T-helper 9 cell (primary cell): ENCODE measurements around the gene PRDM5.
"Not testable (repeated sequence)": the region's sequence is repeated elsewhere in the genome, so short reads cannot be mapped to it uniquely, and the experiment has no call there.

Experiments
- DNase-seq: peaks from one replicate; pipeline ENCODE4 v3.0.0-alpha.2; 2020

Gene PRDM5

DNA sequence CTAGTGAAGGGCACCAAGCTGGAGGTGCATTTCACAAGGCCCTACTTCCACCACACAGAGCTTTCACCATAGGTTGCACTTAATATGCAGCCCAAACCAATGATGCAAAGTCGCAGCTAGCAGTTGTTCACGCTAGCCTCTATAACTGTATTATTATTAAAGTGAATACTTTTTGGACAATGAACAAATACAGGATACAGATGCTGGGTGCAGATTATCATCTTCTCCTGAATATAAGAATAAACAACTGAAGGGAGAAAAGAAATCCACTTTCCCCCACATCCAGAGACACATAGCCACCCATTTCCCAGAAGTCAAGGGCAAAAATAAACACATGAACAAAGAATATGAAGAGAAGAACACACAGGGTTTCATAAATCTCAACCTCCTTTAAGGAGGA, 107.2 kb downstream of the PRDM5 start:
- DNase-seq = no peak

DNA sequence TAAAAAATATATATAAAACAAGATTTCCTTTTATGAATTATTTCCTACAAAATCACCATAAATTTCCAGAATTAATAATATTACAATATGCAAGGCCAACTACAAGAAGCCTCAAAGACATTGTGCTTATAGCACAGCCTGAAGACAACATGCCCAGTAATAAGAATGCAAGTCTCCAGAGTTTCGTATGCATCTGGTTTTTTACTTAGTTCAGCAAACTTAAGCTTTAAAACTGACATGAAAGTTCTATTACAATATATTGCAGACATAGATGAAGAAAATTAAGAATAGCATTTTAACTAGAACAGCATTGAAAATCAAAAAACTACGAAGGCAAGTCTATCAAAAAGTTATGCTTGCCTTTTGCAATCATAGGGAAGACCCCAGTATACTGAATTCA, 107.6 kb downstream of the PRDM5 start:
- DNase-seq = no peak

DNA sequence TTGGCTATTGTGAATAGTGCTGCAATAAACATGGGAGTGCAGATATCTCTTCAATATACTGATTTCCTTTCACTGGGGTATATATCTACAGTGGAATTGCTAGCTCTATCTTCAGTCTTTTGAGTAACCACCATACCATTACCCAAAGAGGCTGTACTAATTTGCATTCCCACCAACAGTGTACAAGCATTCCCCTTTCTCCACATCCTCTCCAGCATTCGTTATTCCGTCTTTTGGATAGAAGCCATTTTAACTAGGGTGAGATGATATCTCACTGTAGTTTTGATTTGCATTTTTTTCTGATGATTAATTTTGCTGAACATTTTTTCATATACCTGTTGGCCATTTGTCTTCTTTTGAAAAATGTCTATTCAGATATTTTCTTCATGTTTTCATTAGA, 110.3 kb downstream of the PRDM5 start:
- DNase-seq = no peak

DNA sequence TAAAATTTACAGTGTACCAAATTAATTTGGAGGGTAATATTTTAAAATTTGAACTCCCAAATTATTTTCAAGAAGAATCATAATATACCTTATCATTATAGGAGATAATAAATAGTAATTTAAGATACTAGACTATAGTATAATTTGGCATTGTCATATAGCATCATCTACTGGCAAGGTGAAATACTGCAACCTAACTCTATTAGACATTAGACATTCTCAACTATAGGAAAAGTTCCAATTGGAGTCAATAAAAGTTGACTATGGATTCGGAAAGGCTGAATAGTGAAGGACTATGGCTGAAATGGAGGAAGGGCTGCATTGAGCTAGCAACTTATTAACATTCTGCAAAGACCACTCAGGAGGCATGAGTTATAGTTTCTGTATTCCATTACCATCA, 113.0 kb downstream of the PRDM5 start:
- no peak for DNase-seq

DNA sequence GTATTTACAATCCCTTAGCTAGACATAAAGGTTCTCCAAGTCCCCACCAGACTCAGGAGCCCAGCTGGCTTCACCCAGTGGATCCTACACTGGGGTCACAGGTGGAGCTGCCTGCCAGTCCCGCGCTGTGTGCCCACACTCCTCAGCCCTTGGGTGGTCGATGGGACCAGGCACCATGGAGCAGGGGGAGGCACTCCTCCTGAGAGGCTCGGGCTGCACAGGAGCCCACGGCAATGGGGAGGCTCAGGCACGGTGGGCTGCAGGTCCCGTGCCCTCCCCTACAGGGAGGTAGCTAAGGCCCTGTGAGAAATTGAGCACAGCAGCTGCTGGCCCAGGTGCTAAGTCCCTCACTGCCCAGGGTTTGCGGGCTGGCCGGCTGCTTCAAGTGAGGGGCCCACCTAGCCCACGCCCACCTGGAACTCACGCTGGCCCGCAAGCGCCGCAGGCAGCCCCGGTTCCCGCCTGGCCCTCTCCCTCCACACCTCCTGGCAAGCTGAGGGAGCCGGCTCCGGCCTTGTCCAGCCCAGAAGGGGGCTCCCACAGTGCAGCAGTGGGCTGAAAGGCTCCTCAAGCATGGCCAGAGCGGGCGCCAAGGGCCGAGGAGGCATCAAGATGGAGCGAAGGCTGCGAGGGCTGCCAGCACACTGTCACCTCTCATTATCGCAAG, 113.9 kb downstream of the PRDM5 start:
- DNase-seq = no peak

DNA sequence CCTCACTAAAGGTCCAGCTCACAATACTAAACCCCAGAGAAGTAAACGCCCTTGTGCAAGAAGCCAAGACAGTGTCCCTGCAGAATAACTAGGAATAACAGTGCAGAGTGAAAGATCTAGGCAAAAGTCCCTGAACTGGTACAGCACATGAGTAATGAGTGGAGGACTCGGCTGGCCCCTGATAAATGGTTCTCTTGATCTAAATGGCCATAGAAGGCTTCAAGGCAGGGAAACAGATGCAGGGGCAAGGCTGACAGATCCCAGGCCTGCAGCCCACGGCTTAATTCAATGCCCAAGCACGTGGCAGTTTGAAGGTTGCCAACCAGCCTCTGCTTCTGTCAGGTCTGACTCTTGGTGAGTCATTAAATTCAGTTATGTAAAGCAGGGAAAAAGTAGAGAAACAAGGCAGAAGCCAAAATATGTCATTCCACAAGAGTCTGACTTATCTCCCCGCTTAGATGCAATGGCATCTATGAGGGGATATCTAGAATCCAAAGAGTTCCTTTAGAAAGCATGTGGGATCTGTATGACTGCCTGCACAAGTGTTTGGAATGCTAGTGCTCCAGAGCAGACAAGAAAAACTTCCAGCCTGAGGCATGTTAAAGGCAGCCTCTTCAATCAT, 121.3 kb downstream of the PRDM5 start:
- no peak for DNase-seq

DNA sequence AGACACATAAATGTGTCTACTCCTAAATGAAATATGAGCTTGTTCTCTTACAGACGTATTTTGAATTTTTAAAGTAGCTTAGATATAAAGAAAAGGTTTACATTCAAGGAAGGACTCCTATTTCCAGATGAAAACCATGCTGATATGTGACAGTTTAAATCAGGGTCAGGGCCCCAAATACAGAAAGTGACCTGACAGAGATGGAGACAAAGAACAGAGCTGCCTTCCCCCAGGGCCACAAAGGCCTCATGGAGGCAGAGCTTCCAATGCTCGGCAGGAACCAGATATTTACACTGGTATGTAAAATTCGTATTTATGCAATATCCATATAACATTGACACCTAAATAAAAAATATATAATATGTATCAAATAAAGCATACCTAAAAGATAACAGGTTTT, 124.0 kb downstream of the PRDM5 start:
- DNase-seq = no peak

DNA sequence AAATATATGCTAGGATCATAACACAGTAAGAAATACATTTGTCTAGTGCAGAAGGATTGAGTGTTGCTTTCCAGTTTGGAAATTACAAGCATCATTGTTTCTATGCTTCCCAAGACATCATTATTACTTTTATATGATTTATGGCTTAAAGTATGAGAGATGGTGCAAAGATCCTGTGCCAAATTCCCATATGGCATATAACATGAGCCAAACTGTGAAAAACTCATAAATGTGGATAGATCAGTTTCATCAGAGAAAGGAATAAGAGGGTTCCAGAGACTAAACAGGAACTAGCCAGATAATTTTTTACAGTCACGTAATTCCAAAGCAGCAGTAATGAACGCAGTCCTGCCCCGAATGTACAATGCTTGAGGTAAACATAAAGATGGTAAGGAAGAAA, 126.3 kb downstream of the PRDM5 start:
- DNase-seq = no peak

DNA sequence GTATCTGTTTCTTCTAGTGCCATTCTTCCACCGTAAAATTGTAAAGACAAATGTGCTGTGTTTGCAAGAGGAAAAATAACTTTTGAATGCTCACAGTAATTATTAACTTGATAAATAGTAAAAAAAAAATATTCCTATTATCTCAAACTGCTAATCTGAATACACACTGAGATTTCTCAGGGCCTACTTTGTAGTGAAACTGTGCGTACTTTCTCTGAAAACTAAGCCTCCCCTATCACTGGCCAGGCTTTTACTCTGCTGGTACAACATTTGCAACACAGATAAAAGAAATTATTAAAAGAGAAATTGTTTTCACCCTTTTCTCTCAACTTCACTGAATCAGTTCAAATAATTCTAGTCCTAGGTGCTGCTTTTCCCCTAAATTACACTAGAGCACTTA, 137.3 kb downstream of the PRDM5 start:
- no peak for DNase-seq

DNA sequence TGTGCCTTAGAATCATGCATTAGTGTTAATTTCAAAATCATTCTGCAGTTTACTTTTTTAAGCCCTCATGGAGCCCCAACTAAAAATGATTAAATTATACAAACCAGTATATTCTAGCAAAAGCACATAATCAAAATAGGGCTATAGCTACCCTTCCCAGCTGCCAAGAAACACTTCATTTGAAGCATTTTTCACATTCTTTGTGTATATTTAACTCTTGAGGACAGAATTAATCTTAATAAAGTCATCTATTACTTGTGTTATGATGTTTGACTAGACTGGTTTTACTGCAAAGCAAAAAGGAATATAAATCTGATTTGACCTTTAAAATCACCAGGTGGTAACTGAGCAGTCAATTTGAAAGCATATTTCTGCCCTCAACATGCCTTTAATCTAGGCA, 145.1 kb downstream of the PRDM5 start:
- no peak for DNase-seq

DNA sequence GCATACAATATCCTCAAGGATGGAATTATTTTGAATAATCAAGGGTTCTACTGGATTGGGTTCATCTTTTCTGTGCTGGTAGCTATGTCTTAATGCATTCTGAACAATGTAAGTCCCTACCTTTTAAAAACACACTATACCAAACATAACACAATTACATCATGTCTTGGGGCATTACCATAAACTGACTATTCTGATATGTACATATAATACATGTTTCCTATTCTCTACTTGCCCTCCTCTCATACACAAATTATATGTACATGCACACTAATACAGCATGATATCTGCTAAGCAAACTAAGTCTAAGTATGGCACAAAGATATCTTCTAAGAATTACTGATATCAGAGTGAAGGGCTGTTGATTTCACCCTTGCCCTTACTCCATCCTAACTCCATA, 147.1 kb downstream of the PRDM5 start:
- DNase-seq = no peak

DNA sequence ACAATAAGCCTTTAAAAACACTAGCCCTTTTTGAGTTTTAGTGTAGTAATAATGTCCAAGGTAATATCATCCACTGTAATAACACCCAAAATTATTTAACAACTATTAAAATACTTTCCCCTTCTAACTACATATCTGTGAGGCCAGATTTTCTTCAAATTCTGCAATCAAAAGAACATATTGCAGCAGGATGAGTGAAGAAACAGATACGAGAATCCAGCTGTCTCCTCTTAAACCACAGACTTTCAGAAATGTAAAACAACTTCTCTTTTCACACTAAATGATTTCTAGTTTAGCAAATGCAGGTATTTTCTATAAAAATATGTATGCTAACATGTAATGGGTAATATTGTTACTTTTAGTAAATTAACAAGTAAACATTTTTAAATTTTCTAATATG, 148.9 kb downstream of the PRDM5 start:
- no peak for DNase-seq

DNA sequence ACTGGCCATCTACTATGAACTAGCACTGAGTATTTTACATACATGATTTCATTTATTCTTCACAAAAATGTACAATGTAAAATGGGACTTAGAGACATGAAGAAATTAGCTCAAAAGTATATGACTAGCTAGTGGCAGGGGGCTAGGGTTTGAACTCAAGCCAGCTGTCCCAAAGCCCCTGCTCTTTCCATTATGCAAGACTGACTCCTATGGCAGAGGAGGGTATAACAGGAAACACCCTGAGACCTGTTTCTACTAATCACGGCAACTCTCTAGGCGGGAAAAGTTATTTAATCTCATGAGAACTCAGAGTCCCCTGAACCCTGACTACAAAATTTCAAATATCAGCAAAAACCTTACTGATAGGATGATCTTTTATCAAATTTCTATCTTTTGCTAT, 150.6 kb downstream of the PRDM5 start:
- DNase-seq = no peak

DNA sequence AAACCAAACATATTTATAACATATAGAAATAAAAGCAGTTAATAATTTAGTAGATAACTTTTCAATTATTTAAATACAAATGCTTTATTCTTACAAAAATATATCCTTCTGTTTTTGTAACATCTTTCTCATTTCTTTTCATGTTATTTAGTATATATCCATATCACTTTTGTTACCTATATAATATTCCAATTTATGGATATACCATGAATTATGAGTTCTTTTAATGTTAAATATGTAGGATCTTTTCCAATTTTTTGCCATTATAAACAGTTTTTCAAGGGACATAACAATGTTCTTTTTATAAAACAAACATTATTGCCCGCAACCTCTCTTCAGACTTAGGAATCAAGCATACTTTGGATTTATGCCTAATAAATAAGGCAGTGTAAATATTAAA, 151.6 kb downstream of the PRDM5 start:
- DNase-seq = no peak

DNA sequence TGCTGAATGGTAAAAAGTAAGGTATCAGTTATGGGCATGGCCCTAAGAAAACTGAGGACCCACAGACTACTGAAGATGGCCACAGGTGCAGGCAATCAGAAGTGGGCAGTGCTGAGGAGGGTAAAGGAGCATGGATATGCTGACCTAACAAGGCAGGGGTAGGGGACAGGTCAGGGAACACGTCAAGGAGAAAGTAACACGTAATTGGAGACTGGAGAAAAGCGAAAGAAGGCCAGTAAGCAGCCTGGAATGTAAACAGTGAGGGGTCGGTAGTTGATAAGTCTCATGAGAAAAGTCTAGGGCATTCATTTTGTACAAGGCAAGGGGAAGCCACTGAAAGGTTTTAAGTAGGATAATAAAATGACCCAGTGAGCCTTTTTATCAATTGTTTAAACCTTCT, 153.3 kb downstream of the PRDM5 start:
- no peak for DNase-seq

DNA sequence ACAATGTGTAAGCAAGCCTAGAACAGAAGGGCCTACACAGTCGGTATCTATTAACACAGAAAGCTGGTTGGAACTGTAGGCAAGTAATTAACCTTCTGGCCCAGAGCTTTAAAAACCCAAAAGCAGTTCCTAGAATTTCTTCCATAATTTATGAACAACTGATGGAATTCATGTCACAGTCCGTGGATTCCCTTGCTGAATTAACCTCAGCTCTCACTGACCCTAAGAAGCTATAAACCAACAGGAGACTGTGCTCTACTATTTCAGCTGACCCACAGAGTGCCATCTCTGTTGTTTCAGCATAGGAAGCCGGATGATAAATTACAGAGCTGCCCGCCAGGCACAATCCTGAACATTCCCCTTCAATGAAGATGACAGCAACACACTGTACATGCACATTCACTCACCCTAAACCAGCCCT, 157.3 kb downstream of the PRDM5 start:
- no peak for DNase-seq

DNA sequence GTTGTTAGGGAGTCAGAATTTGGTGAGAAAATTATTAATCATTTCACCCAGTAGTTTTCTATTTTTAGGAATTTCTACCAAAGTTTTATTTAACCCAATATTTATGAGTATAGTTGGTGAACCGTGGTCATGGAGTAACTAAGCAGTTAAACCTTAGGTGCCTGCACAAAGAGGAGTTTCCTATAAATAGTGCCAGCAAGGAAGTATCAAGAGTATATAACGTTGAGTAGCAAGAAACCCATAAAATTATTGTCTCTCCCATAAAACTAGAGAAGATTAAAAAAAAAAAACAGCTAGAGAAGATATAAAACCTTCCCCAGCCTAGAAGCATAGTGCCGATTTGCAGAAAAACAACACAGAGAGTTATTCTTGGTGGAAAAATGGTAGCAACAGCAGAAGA, 158.9 kb downstream of the PRDM5 start:
- no peak for DNase-seq

DNA sequence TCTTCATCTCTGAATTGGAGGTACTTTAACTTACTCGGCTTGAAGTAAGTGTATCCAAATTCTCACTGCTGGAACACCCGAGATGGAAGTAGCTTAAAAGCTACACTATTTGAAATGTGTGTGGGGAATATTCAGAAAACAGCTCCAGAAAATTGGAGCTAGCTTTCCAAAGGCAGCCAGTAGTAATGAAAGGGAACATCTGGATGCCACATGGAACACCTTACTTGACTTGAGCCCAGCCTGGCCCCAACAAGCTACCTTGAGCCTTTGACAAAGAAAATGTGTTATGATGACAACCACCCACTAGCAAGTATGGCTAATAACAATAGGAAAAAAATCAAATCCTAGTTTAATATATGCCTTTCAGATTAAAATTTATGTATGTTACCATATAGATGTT, 161.5 kb downstream of the PRDM5 start:
- no peak for DNase-seq

DNA sequence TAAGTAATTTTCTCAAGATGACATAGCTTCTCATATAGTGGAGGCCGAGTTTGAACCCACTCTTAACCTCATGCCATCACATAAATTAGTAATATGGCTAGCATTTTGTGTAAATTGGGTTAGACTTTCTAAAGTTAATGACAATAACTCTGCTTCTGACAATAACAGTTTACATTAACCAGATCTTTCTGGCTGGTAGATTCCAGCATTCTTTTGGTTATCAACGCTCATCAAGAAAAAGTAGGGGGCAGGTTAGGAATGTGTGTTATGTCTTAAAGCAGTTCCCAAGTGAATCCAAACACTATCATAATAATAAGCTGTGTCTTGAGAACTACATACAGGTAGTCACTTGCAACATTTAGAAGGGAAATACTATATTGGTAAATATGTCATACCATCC, 162.5 kb downstream of the PRDM5 start:
- no peak for DNase-seq

DNA sequence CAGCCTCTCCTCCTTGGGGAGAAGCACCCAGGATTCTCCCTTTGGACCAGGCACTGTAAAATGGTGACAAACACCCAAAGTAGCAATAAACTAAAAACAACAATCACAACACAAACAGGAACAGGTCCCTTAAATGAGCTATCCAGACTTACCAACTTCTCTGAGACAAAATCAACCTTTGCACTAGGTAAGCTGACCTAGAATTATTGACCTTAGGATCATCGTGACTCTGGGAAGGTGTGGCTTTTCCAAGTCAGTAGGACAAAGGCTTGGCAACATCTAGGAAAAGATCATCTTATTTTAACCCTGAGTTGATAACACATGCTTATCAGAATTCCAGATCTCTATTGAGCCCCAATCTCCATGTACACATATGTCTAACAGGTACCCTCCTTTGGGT, 166.7 kb downstream of the PRDM5 start:
- DNase-seq = no peak

DNA sequence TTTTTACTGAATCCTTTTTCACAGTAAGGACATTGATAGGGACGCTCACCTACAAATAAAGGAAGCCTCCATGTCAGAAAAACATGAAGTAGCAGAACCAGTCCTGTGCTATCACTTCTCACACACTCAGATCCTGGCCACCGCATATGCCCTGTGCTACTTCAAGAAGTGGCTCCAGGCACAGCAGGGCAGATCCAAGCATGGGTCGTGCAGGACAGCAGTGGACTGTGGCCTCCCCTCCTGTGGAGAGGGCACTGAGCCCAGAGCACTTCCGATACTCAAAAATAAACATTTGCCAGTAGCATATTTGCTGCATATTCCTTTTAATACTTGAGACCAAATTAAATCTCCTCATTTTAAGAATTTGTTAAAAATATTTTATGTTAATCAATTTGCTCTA, 167.9 kb downstream of the PRDM5 start:
- DNase-seq = no peak

DNA sequence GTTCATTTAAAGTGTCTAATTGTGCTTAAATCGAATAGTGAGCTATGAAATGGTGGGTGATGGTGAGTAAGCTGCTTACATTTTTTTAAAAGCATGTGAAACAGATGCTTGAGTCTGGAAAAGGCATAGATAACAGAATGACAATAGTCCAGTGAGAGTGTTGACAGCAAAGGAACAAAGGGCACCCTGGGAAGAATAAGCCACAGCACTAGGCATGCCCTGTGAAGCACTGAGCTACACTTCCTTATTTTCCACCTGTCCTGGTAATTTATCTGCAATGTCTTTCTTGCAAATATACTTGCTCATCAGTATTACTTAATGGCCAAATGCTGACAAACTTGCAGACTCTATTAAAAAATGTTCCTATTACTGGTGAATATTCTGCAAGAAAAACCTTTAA, 168.7 kb downstream of the PRDM5 start:
- no peak for DNase-seq

DNA sequence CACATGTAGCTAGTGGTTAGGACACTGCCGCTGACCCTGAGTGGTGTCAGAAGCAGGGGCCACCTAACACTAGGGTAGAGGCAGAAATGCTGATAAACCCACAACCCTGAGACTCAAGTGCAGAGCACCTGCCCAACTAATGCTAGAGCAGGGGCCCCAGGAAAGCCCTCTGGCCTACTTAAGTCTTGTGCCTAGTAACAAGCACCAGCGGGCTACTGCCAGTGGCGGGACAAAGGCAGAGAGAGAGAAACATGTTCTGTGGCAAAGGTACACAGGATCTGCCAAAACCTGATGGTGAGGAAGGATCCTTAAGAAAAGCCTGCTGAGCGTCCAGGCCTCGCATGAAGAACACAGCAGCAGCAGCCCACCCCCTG, 172.4 kb downstream of the PRDM5 start:
- no peak for DNase-seq

DNA sequence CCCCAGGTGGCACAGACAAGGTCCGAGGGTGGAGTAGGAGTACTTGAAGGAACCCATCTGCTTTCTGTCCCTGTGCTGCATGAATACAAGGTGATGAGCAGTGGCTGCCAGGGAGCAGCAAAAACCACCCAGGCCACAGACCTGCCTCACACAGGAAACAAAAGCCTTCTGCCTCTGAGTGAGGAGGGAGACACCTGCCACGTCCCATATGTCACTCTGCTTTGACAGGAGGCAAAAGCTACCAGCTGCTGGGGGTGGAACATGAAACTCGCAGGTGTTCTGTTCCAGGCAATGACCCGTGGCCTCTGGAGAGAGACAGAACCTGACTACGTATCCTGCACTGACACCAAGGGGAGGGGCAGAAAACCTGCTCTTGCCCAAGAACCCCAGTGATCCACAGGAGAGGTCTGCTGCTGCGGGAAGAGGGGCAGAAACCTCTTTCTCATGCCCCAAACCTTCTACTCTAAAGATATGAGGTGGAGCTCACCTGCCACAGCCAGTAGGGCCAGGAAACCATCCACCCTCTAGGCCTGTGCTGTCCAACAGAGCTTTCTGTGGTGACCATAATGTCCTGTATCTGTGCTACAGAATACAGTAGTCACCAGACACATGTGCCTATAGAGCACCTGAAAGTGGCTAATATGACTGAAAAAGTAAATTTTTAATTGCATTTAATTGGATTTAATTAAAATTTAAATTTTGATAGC, 172.9 kb downstream of the PRDM5 start:
- no peak for DNase-seq

DNA sequence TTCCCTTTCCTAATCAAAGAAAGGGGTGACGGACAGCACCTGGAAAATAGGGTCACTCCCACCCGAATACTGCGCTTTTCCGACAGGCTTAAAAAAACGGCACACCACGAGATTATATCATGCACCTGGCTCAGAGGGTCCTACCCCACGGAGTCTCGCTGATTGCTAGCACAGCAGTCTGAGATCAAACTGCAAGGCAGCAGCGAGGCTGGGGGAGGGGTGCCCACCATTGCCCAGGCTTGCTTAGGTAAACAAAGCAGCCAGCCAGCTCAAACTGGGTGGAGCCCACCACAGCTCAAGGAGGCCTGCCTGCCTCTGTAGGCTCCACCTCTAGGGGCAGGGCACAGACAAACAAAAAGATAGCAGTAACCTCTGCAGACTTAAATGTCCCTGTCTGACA, 180.9 kb downstream of the PRDM5 start:
- not testable (repeated sequence) for DNase-seq
